Measurements from ENCODE around the gene TUBB.

GRCh38 chr6:30725713-30726505 lies 5.8 kb downstream of the TUBB start:
- TF ChIP-seq CTCF (IDR thresholded peaks at IDR 0.05; ENCODE audit: low read depth, low read length), result no peak
- TF ChIP-seq POLR2A (IDR thresholded peaks at IDR 0.05; ENCODE audit: extremely low read depth, insufficient read length), result no peak
- TF ChIP-seq MYC (IDR thresholded peaks at IDR 0.05; ENCODE audit: low read depth, low read length), result no peak
- no peak for TF ChIP-seq MAX (IDR thresholded peaks at IDR 0.05; ENCODE audit: low read depth, low read length)
